ENCODE data around the gene CREB3L2.

The CREB3L2 gene

DNA sequence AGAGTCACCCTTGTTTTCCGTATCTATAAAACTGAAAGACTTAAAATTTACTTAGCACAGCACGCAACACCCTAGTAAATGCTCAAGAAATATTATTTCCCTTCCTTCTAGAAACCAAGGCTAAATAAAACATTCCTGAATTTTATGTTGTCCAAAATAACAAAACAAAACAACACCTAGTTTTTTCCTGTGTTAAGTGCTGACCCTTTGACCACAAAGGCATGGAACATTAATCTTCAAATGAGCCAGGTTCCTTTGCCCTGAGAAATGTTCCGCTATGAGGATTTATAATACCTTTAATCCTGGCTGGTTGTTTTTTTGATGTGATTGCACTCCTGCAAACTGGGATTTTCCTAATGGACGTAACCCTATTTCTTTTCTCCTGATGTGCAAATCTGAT lies 126.1 kb downstream of the CREB3L2 start:
- Histone ChIP-seq H3K9me3 (no peaks in the 10 kb centered on the region), H3K27me3 (no peaks in the 10 kb centered on the region), H3K4me3 (ENCODE audit: low read depth, low read length) (no peak overlapping the region), H3K36me3 (peaks cover 3% of the 10 kb centered on the region; the same call in 1 of the 2 replicates), H3K4me1 (peaks cover 6% of the 10 kb centered on the region)
- TF ChIP-seq, protein P1, sequence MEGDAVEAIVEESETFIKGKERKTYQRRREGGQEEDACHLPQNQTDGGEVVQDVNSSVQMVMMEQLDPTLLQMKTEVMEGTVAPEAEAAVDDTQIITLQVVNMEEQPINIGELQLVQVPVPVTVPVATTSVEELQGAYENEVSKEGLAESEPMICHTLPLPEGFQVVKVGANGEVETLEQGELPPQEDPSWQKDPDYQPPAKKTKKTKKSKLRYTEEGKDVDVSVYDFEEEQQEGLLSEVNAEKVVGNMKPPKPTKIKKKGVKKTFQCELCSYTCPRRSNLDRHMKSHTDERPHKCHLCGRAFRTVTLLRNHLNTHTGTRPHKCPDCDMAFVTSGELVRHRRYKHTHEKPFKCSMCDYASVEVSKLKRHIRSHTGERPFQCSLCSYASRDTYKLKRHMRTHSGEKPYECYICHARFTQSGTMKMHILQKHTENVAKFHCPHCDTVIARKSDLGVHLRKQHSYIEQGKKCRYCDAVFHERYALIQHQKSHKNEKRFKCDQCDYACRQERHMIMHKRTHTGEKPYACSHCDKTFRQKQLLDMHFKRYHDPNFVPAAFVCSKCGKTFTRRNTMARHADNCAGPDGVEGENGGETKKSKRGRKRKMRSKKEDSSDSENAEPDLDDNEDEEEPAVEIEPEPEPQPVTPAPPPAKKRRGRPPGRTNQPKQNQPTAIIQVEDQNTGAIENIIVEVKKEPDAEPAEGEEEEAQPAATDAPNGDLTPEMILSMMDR (IDR thresholded peaks at IDR 0.05; ENCODE audit: low read depth, low read length) = no peak
- no peak for DNase-seq

DNA sequence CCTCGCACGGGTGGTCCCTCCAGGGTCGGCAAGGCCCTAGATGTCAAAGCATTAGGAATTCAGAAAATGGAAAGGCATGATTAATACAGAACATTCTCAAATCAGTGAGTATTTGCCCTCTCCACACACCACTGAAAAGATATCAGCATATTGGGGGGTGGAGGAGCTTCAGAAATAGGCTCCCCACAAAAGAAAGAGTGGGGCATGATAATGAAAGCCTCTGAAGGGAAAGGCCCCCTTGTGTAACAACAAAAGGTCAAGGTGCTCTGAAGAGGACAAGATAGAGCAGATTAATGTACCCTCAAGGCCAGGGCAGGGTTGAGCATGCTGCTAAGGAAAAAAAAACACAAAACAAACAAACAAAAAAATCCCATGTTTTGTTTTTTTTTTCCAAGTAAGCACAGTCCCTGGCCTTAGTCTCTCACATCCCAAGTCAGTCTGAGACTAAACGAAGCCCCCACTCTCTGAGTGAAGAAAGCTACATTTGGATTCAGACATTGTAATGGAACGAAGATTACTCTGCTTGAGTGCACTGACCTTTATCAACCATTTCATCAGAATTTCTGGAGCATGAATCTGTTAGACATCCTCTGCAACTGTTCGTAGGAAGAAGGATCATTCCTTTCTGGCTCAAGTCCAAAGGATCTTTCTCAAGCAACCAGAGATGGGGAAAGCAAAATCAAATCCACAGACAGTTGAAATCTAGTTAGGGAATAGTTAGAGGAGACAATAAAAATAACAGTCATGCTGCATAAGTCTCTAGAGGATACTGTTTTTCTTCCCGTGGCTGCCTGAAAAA lies 127.7 kb downstream of the CREB3L2 start:
- TF ChIP-seq, protein P1 (IDR thresholded peaks at IDR 0.05; ENCODE audit: low read depth, low read length) = no peak
- Histone ChIP-seq H3K27me3 (no peaks in the 10 kb centered on the region), H3K4me3 (ENCODE audit: low read depth, low read length) (no peak overlapping the region), H3K36me3 (no peaks in the 10 kb centered on the region), H3K4me1 (peaks cover 6% of the 10 kb centered on the region), H3K9me3 (no peaks in the 10 kb centered on the region)
- DNase-seq = no peak

DNA sequence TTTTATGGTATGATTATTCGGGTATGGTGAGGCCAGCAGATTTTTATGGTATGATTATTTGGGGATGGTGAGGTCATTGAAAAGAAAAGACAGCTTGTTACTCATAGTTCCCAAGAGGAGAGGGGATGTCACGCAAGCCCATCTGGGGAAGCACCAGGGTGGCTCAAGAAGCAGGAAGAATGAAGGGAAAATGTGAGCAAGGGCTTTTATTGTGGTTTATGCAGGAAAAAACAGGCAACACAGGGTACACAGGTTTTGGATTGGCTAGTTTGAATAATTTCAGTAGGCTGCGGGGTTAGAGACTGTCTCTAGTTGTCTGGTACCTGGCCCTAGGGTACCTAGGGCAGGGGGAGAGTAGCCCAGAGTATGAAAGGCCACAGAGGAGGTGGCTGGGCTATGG lies 128.4 kb downstream of the CREB3L2 start:
- H3K4me3 ChIP-seq (ENCODE audit: low read depth, low read length) = no peak overlapping the region
- no peaks in the 10 kb centered on the region for H3K27me3 ChIP-seq
- TF ChIP-seq, protein P1 (IDR thresholded peaks at IDR 0.05; ENCODE audit: low read depth, low read length) = no peak
- no peaks in the 10 kb centered on the region for H3K9me3 ChIP-seq
- peaks cover 6% of the 10 kb centered on the region for H3K4me1 ChIP-seq
- no peak for DNase-seq
- no peaks in the 10 kb centered on the region for H3K36me3 ChIP-seq

DNA sequence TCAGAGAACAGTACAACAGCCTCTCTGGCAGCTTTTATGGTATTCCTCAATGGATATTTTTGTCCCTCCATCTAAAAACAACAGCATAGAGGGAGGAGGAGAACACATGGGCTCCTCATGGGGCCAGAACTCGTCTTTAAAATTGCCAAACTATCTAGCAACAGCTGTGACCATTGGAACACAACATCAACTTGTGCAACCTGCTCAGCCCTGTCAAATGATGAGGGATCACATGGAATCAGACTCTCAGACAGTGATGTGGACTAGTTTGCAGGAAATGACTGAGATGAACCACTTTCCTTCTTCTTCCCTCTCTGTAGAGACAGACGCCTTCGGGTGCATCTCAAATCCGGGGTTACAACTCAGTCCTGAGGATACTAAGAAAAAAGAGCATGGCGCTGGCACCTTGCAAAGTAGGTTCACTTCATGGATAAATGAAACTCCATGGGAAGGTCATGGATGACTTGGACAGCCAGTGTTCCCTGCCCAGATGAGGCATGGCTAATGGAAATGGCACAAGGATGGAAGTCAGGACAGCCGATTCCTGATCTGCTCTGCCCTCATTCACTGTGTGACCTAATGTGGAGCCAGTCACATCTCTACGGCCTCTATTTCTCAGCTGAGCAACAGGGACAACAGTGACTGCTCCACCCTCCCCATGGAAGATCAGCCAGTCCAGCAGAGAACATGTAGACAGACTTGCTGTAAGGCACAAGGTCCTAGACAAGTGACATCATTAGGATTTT lies 130.5 kb downstream of the CREB3L2 start:
- no peaks in the 10 kb centered on the region for H3K27me3 ChIP-seq
- no peak overlapping the region for H3K4me3 ChIP-seq (ENCODE audit: low read depth, low read length)
- peaks cover 6% of the 10 kb centered on the region for H3K4me1 ChIP-seq
- no peaks in the 10 kb centered on the region for H3K9me3 ChIP-seq
- TF ChIP-seq, protein P1 (IDR thresholded peaks at IDR 0.05; ENCODE audit: low read depth, low read length) = no peak
- no peak for DNase-seq
- H3K36me3 ChIP-seq = no peaks in the 10 kb centered on the region

DNA sequence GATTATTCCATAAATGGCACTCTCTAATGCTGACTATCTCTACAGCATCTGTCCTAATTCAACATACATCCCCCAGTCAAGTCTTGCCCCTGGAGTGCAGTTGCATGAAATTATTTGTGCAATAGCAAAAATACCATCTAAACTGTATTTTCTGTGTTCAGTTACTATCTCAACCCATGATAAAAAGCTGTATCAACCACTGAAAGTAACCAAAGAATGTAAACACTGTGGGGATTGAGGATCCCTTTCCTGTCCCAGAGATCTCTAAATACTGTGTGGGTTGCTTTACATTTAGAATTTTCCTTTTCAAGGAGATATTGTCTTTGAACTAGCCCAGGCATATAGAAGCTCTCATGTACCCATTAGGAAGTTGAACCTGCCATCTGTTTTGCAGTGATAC lies 131.2 kb downstream of the CREB3L2 start:
- Histone ChIP-seq H3K27me3 (no peaks in the 10 kb centered on the region), H3K9me3 (no peaks in the 10 kb centered on the region), H3K36me3 (no peaks in the 10 kb centered on the region), H3K4me3 (ENCODE audit: low read depth, low read length) (no peak overlapping the region), H3K4me1 (peaks cover 6% of the 10 kb centered on the region)
- DNase-seq = no peak
- TF ChIP-seq, protein P1 (IDR thresholded peaks at IDR 0.05; ENCODE audit: low read depth, low read length) = no peak

DNA sequence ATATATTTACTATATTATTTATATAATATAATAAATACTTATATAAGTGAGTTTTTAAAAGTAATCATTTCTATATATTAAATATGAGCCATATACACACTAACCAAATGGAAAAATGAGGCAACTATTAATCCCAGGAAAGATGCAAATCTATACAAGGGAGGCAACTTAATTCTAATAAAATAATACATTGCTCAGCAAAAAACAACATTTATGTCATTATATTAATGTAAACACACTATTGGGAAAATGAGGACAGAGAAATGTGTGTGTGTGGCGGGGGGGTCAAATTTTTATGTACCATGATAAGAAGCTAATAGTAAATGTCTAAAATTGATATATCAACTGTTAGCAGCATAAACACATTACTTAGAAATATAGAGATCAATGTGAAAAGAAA lies 131.8 kb downstream of the CREB3L2 start:
- Histone ChIP-seq H3K4me3 (ENCODE audit: low read depth, low read length) (no peak overlapping the region), H3K9me3 (no peaks in the 10 kb centered on the region), H3K4me1 (peaks cover 6% of the 10 kb centered on the region), H3K27me3 (no peaks in the 10 kb centered on the region), H3K36me3 (no peaks in the 10 kb centered on the region)
- no peak for DNase-seq
- TF ChIP-seq, protein P1 (IDR thresholded peaks at IDR 0.05; ENCODE audit: low read depth, low read length) = no peak
